Stimulated activated CD4-positive, alpha-beta T cell treated with anti-CD3 and anti-CD28 coated beads, Interleukin-1b, Interleukin-23, amount 100 ng/mL, for 48 hours (primary cell): ENCODE data around the gene ZNF407.
A peak's percentile ranks its signal among the peaks of the same experiment; 100 is the strongest.

ENCODE experiments used
- DNase-seq: peaks from one replicate; pipeline ENCODE4 v3.0.0-alpha.2; 2020

The ZNF407 gene

GRCh38 chr18:74631623-74632350 is 34.1 kb downstream of the ZNF407 start:
- DNase-seq = no peak

GRCh38 chr18:74632351-74632679 is 34.6 kb downstream of the ZNF407 start:
- DNase-seq = no peak

GRCh38 chr18:74632856-74633255 is 35.2 kb downstream of the ZNF407 start:
- DNase-seq = no peak

GRCh38 chr18:74633652-74634352 is 36.1 kb downstream of the ZNF407 start:
- DNase-seq = peak; percentile 29

GRCh38 chr18:74635224-74635975 is 37.7 kb downstream of the ZNF407 start:
- no peak for DNase-seq

- no peak for DNase-seq
Observed at GRCh38 chr18:74637070-74637469, 39.4 kb downstream of the ZNF407 start.

- no peak for DNase-seq
Observed at GRCh38 chr18:74638210-74638609, 40.5 kb downstream of the ZNF407 start.

GRCh38 chr18:74644713-74645112 is 47.0 kb downstream of the ZNF407 start:
- no peak for DNase-seq

GRCh38 chr18:74645679-74646078 is 48.0 kb downstream of the ZNF407 start:
- no peak for DNase-seq

- no peak for DNase-seq
Observed at GRCh38 chr18:74651327-74652128, 53.9 kb downstream of the ZNF407 start.

- no peak for DNase-seq
Observed at GRCh38 chr18:74652392-74652988, 54.8 kb downstream of the ZNF407 start.

- no peak for DNase-seq
Observed at GRCh38 chr18:74654638-74655037, 57.0 kb downstream of the ZNF407 start.

- no peak for DNase-seq
Observed at GRCh38 chr18:74661008-74661407, 63.3 kb downstream of the ZNF407 start.

- no peak for DNase-seq
Observed at GRCh38 chr18:74661691-74662090, 64.0 kb downstream of the ZNF407 start.

GRCh38 chr18:74662622-74663021 is 65.0 kb downstream of the ZNF407 start:
- DNase-seq = no peak

- DNase-seq = no peak
Observed at GRCh38 chr18:74665346-74665745, 67.7 kb downstream of the ZNF407 start.

- DNase-seq = no peak
Observed at GRCh38 chr18:74665905-74666304, 68.2 kb downstream of the ZNF407 start.

GRCh38 chr18:74669136-74669798 is 71.6 kb downstream of the ZNF407 start:
- DNase-seq = no peak

GRCh38 chr18:74672371-74672770 is 74.7 kb downstream of the ZNF407 start:
- no peak for DNase-seq

- DNase-seq = no peak
Observed at GRCh38 chr18:74674487-74674886, 76.8 kb downstream of the ZNF407 start.

GRCh38 chr18:74679006-74679678 is 81.5 kb downstream of the ZNF407 start:
- DNase-seq = no peak

GRCh38 chr18:74679679-74680076 is 82.0 kb downstream of the ZNF407 start:
- DNase-seq = no peak
